ENCODE results near the gene ETF1. TPM values are rescaled to one million over a fixed set of nuclear protein-coding genes. Genes with fewer than 3 reads are reported as not detected.
"Not testable (repeated sequence)": the region's sequence is repeated elsewhere in the genome, so short reads cannot be mapped to it uniquely, and the experiment has no call there.

The ETF1 gene
- total RNA-seq, 1 donor from 2014 or later: 60.6 TPM

GRCh38 chr5:138517437-138517836 lies 25.6 kb downstream of the ETF1 start:
- Histone ChIP-seq H3K36me3 (peaks cover 0 to 53% of the 10 kb centered on the region in 2 donors), H3K9me3 (no peaks in the 10 kb centered on the region), H3K27me3 (no peaks in the 10 kb centered on the region), H3K27ac (no peak overlapping the region), H3K4me3 (no peak overlapping the region), H3K4me1 (no peaks in the 10 kb centered on the region)
- TF ChIP-seq POLR2AphosphoS5 (IDR thresholded peaks at IDR 0.05; ENCODE audit: insufficient read depth in 1 of 2, low read depth in 1 of 2): no peak
- no peak for TF ChIP-seq POLR2A (IDR thresholded peaks at IDR 0.05)
- TF ChIP-seq, protein P1, sequence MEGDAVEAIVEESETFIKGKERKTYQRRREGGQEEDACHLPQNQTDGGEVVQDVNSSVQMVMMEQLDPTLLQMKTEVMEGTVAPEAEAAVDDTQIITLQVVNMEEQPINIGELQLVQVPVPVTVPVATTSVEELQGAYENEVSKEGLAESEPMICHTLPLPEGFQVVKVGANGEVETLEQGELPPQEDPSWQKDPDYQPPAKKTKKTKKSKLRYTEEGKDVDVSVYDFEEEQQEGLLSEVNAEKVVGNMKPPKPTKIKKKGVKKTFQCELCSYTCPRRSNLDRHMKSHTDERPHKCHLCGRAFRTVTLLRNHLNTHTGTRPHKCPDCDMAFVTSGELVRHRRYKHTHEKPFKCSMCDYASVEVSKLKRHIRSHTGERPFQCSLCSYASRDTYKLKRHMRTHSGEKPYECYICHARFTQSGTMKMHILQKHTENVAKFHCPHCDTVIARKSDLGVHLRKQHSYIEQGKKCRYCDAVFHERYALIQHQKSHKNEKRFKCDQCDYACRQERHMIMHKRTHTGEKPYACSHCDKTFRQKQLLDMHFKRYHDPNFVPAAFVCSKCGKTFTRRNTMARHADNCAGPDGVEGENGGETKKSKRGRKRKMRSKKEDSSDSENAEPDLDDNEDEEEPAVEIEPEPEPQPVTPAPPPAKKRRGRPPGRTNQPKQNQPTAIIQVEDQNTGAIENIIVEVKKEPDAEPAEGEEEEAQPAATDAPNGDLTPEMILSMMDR (IDR thresholded peaks at IDR 0.05): no peak
- intact Hi-C loops (cut with DNase I): no loop called here
- DNase-seq (ENCODE audit: extremely low spot score in 2 of 2): no peak

DNA sequence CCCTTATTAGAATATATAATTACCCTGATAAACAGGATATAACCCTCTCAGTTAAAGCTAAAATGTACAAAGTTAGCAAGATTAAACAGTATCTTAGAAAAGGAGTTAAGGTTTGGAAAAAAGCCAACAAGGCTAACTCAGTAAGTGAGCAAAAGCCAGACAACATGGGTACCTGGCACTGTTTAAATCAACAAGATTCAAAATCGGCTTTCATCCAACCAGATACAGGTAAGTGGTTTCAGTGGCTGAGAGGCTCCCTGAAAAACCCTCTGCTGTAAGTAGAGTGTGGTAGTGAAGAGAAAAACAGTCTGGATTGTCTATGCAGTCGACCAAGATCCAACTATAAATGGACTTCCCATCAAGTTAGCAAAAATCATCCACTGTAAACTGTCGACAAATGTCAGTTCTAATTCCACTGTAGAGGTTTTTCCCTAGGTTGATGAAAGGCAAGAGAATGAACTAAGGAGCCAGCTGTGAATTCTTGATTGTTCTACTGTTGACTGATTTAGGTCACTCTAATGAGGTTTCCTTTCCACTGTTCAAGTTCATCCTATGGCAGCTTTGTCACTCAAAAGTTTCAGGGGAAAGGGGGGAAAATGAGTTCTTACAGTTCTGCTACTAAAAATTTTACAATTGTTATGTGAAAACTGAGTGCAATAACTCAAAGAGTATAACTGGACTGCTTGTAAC lies 27.3 kb downstream of the ETF1 start:
- Histone ChIP-seq H3K27me3 (no peaks in the 10 kb centered on the region), H3K4me1 (no peaks in the 10 kb centered on the region), H3K4me3 (no peak overlapping the region), H3K27ac (no peak overlapping the region), H3K36me3 (peaks cover 0 to 66% of the 10 kb centered on the region in 2 donors), H3K9me3 (no peaks in the 10 kb centered on the region)
- TF ChIP-seq POLR2A (IDR thresholded peaks at IDR 0.05) (no peak), POLR2AphosphoS5 (IDR thresholded peaks at IDR 0.05; ENCODE audit: insufficient read depth in 1 of 2, low read depth in 1 of 2) (no peak)
- TF ChIP-seq, protein P1 (IDR thresholded peaks at IDR 0.05): no peak
- intact Hi-C loops (cut with DNase I): no loop called here
- DNase-seq (ENCODE audit: extremely low spot score in 2 of 2): no peak

- Histone ChIP-seq H3K4me1 (no peaks in the 10 kb centered on the region), H3K36me3 (peaks cover 0 to 81% of the 10 kb centered on the region in 2 donors), H3K27me3 (no peaks in the 10 kb centered on the region), H3K9me3 (no peaks in the 10 kb centered on the region), H3K4me3 (no peak overlapping the region), H3K27ac (no peak overlapping the region)
- no peak for DNase-seq (ENCODE audit: extremely low spot score in 2 of 2)
- intact Hi-C loops (cut with DNase I): no loop called here
- TF ChIP-seq POLR2A (IDR thresholded peaks at IDR 0.05): no peak
- TF ChIP-seq POLR2AphosphoS5 (IDR thresholded peaks at IDR 0.05; ENCODE audit: insufficient read depth in 1 of 2, low read depth in 1 of 2): no peak
- TF ChIP-seq, protein P1 (IDR thresholded peaks at IDR 0.05): no peak
These were observed 29.0 kb downstream of the ETF1 start for GRCh38 chr5:138514021-138514420.

DNA sequence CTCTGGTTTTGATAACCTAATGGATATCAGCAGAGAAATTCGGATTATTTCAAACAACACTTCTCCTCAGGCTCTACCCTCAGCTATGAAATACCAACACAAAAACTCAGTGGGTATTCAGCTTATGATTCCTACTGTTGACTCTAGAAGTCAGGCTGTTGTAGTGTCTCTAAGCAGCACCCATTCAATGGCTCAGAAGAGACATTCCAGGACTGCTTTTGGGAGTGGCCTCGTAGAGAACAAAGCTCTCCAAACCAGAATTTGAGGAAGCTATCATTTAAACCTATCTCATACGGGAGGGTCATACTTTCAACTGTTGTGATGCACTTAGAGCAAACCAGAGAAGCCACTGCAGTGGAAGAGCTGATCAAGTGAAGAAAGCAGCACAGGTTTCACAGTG lies 34.1 kb downstream of the ETF1 start:
- Histone ChIP-seq H3K27ac (no peak overlapping the region), H3K36me3 (peaks cover 0 to 53% of the 10 kb centered on the region in 2 donors), H3K4me1 (peaks cover 24% of the 10 kb centered on the region), H3K27me3 (no peaks in the 10 kb centered on the region), H3K9me3 (no peaks in the 10 kb centered on the region), H3K4me3 (no peak overlapping the region)
- no peak for DNase-seq (ENCODE audit: extremely low spot score in 2 of 2)
- no peak for TF ChIP-seq POLR2A (IDR thresholded peaks at IDR 0.05)
- intact Hi-C loops (cut with DNase I): no loop called here

GRCh38 chr5:138507485-138507884 lies 35.6 kb downstream of the ETF1 start:
- DNase-seq (ENCODE audit: extremely low spot score in 2 of 2); H3K4me3 ChIP-seq; H3K9me3 ChIP-seq; intact Hi-C loops (cut with DNase I); H3K27me3 ChIP-seq: not testable (repeated sequence)
- Histone ChIP-seq H3K36me3 (peaks cover 0 to 40% of the 10 kb centered on the region in 2 donors), H3K4me1 (peaks cover 39% of the 10 kb centered on the region), H3K27ac (peak overlapping the region; percentile 53)

Data from vagina (tissue), 2 donors.